ENCODE results near the gene FBXO31. TPM values are rescaled to one million over a fixed set of nuclear protein-coding genes. Genes with fewer than 3 reads are reported as not detected.

Gene FBXO31
- total and polyA plus RNA-seq, 2 of the 13 experiments (the other 11 are each of a cell fraction or from before 2014, with no cell fraction given) = 92.4 to 101 TPM

DNA sequence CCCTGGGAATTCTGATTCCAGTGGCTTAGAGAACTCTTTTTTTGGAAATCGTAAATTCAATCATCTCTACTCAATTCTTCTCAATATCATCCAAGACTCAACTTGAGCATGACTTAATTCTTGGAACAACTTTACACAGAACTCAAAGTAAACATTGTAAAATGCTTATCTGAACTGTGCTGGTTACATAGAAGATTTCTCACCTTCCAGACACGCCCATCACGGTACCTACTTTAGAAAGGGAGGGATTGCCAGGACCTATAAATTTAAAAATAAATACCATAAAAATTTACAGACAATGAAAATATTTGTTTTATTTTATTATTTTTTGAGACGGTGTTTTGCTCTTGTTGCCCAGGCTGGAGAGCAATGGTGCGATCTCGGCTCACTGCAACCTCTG, 35.1 kb upstream of the FBXO31 start:
- in situ Hi-C loops (cut with HindIII; ENCODE audit: extremely low pct_ligation_motif_present, low pct_unique_long_range_greater_than_20kb) = no loop called here
- ATAC-seq = no peak
- intact Hi-C loops (cut with micrococcal nuclease; ENCODE audit: unreplicated experiment) = no loop called here

More for the DNA sequence above, 35.1 kb upstream of the FBXO31 start:
- no peaks in the 10 kb centered on the region for H3K27me3 ChIP-seq (ENCODE audit: control insufficient read depth in 1 of 2, insufficient read depth in 2 of 2, low read length in 2 of 2)
- ChIA-PET CTCF (ENCODE audit: low intra/inter-chr PET ratio, low total read pairs) (no interaction called here), POLR2A (no interaction called here)
- no peak overlapping the region for H3K27ac ChIP-seq (ENCODE audit: extremely low read length, insufficient read depth, low read length)
- H4K20me1 ChIP-seq (ENCODE audit: insufficient read depth, low read length) = no peaks in the 10 kb centered on the region; the same call in 1 of the 2 replicates
- BruUV-seq (replicated peaks) = no TSS peak
- DNase-seq (ENCODE audit: low spot score) (no peak), FAIRE-seq (no peak)
- TF ChIP-seq ZNF33B (CRISPR knock-in tag; IDR thresholded peaks at IDR 0.05) (no peak), KDM6A (CRISPR knock-in tag; IDR thresholded peaks at IDR 0.05; ENCODE audit: low read depth) (no peak), POLR2A (IDR thresholded peaks at IDR 0.05; ENCODE audit: insufficient read depth in 1 of 2, low read depth in 2 of 2, low read length in 2 of 2) (no peak), SMARCC2 (IDR thresholded peaks at IDR 0.05) (no peak), ZNF138 (CRISPR knock-in tag; IDR thresholded peaks at IDR 0.05; ENCODE audit: low read depth) (no peak), ZBTB42 (CRISPR knock-in tag; IDR thresholded peaks at IDR 0.05) (no peak), ZNF678 (CRISPR knock-in tag; IDR thresholded peaks at IDR 0.05) (no peak), ZMYM4 (CRISPR knock-in tag; IDR thresholded peaks at IDR 0.05) (no peak), SKI (IDR thresholded peaks at IDR 0.05; ENCODE audit: partially characterized antibody) (no peak), ZNF224 (CRISPR knock-in tag; IDR thresholded peaks at IDR 0.05) (no peak), FIP1L1 (IDR thresholded peaks at IDR 0.05; ENCODE audit: borderline replicate concordance, insufficient read depth, low read depth, low read length) (no peak), MZF1 (CRISPR knock-in tag; IDR thresholded peaks at IDR 0.05; ENCODE audit: borderline replicate concordance) (no peak), RXRB (CRISPR knock-in tag; IDR thresholded peaks at IDR 0.05; ENCODE audit: borderline replicate concordance) (no peak), ZNF589 (CRISPR knock-in tag; conservative IDR thresholded peaks at IDR 0.05) (no peak), FOXP1 (IDR thresholded peaks at IDR 0.05) (no peak), FOXP1 (CRISPR knock-in tag; IDR thresholded peaks at IDR 0.05) (no peak), KAT2B (IDR thresholded peaks at IDR 0.05; ENCODE audit: borderline replicate concordance, low read depth, low read length) (no peak)
- TF ChIP-seq, protein P1, sequence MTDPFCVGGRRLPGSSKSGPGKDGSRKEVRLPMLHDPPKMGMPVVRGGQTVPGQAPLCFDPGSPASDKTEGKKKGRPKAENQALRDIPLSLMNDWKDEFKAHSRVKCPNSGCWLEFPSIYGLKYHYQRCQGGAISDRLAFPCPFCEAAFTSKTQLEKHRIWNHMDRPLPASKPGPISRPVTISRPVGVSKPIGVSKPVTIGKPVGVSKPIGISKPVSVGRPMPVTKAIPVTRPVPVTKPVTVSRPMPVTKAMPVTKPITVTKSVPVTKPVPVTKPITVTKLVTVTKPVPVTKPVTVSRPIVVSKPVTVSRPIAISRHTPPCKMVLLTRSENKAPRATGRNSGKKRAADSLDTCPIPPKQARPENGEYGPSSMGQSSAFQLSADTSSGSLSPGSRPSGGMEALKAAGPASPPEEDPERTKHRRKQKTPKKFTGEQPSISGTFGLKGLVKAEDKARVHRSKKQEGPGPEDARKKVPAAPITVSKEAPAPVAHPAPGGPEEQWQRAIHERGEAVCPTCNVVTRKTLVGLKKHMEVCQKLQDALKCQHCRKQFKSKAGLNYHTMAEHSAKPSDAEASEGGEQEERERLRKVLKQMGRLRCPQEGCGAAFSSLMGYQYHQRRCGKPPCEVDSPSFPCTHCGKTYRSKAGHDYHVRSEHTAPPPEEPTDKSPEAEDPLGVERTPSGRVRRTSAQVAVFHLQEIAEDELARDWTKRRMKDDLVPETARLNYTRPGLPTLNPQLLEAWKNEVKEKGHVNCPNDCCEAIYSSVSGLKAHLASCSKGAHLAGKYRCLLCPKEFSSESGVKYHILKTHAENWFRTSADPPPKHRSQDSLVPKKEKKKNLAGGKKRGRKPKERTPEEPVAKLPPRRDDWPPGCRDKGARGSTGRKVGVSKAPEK (CRISPR knock-in tag; IDR thresholded peaks at IDR 0.05; ENCODE audit: borderline replicate concordance) = no peak
- TF ChIP-seq, protein P2, sequence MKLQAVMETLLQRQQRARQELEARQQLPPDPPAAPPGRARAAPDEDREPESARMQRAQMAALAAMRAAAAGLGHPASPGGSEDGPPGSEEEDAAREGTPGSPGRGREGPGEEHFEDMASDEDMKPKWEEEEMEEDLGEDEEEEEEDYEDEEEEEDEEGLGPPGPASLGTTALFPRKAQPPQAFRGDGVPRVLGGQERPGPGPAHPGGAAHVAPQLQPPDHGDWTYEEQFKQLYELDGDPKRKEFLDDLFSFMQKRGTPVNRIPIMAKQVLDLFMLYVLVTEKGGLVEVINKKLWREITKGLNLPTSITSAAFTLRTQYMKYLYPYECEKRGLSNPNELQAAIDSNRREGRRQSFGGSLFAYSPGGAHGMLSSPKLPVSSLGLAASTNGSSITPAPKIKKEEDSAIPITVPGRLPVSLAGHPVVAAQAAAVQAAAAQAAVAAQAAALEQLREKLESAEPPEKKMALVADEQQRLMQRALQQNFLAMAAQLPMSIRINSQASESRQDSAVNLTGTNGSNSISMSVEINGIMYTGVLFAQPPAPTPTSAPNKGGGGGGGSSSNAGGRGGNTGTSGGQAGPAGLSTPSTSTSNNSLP (IDR thresholded peaks at IDR 0.05; ENCODE audit: low read depth, low read length) = no peak
- peaks cover 49 to 78% of the 10 kb centered on the region in 2 experiments for H3K36me3 ChIP-seq (replicated peaks in 1 of 2; ENCODE audit: control insufficient read depth in 1 of 2, insufficient read depth in 2 of 2, low read length in 2 of 2)
- no peaks in the 10 kb centered on the region for H3K79me2 ChIP-seq (ENCODE audit: insufficient read depth, low read length)
- H3K9ac ChIP-seq (ENCODE audit: insufficient read depth, low read depth, low read length) = no peak overlapping the region
- no peaks in the 10 kb centered on the region for H3K9me3 ChIP-seq (ENCODE audit: low read length)
- no peak overlapping the region for H2AFZ ChIP-seq (ENCODE audit: low read length)
- 88% methylated on average over 6 of the region's 6 CpGs for WGBS (ENCODE audit: low lambda C conversion rate)
- H3K4me2 ChIP-seq (ENCODE audit: low read depth, low read length) = no peak overlapping the region
- H3K4me1 ChIP-seq (ENCODE audit: insufficient read depth, low read length) = no peaks in the 10 kb centered on the region
- no peak overlapping the region for H3K4me3 ChIP-seq (replicated peaks in 1 of 3; ENCODE audit: insufficient read depth in 1 of 3, low read depth in 2 of 3, low read length in 3 of 3)

Measured in HepG2 (cell line).